OCI-LY7 (cell line): Measurements from ENCODE around the gene CPNE5. TPM values are rescaled to one million over a fixed set of nuclear protein-coding genes. Genes with fewer than 3 reads are reported as not detected.

Source experiments
- BruUV-seq: library from RNA; stranded (reverse); fragments of 400-500 nt; replicated peaks from 2 replicates; lab custom pipeline; 2021; lab: Mats Ljungman, UMichigan
- CTCF ChIA-PET: fragments of 300-600 bp; sonication (Branson Sonifier 250); formaldehyde crosslinking; loops from one replicate; lab custom pipeline; 2022; ENCODE audit warnings: antibody characterized with exemption; ENCODE audit not compliant: unreplicated experiment; lab: Charles Lee
- POLR2A ChIA-PET: fragments of 300-600 bp; sonication (Branson Sonifier 250); formaldehyde crosslinking; loops from one replicate; lab custom pipeline; 2022; ENCODE audit warnings: antibody characterized with exemption; lab: Charles Lee
- DNase-seq: peaks from one replicate; pipeline ENCODE4 v3.0.0-alpha.2; 2015; ENCODE audit warnings: low spot score
- H2AFZ ChIP-seq: fragments of 200-600 bp; sonication (generic), shearing (Covaris generic); 2 replicates; pipeline ENCODE4 v1.6.1; 2014; ENCODE audit warnings: mild to moderate bottlenecking, antibody characterized with exemption, low read length, moderate library complexity
- H3K27ac ChIP-seq: fragments of 200-600 bp; sonication (generic); 2 replicates; pipeline ENCODE4 v1.5.1; 2014; ENCODE audit warnings: mixed run types, low read depth, mild to moderate bottlenecking, moderate library complexity, low read length, inconsistent platforms; ENCODE audit not compliant: poor library complexity, severe bottlenecking
- H3K36me3 ChIP-seq: fragments of 200-600 bp; sonication (generic); 2 replicates; pipeline ENCODE4 v1.6.1; 2014; ENCODE audit warnings: mild to moderate bottlenecking, antibody characterized with exemption, low read length, moderate library complexity, mixed read lengths; ENCODE audit not compliant: insufficient read depth
- H3K4me1 ChIP-seq: fragments of 200-600 bp; sonication (generic); 2 replicates; pipeline ENCODE4 v1.5.1; 2014; ENCODE audit warnings: mild to moderate bottlenecking, low read length; ENCODE audit not compliant: insufficient read depth, poor library complexity, severe bottlenecking
- H3K4me2 ChIP-seq: fragments of 200-600 bp; sonication (generic); 2 replicates; pipeline ENCODE4 v1.6.1; 2014; ENCODE audit warnings: mild to moderate bottlenecking, low read length
- H3K4me3 ChIP-seq: fragments of 200-600 bp; sonication (generic); 2 replicates; pipeline ENCODE4 v1.5.1; 2014; ENCODE audit warnings: mild to moderate bottlenecking, low read depth, low read length; ENCODE audit not compliant: poor library complexity, severe bottlenecking
- H3K79me2 ChIP-seq: fragments of 200-600 bp; sonication (generic); 2 replicates; pipeline ENCODE4 v1.6.1; 2016; ENCODE audit warnings: low read depth, mild to moderate bottlenecking, low read length, moderate library complexity, mixed read lengths; ENCODE audit not compliant: insufficient read depth
- H3K9me2 ChIP-seq: fragments of 200-600 bp; sonication (generic); 2 replicates; pipeline ENCODE4 v1.6.1; 2016; ENCODE audit warnings: mild to moderate bottlenecking, low read length, mixed read lengths; ENCODE audit not compliant: insufficient read depth
- H3K9me3 ChIP-seq: fragments of 200-600 bp; sonication (generic); 2 replicates; pipeline ENCODE4 v1.6.1; 2014; ENCODE audit warnings: mild to moderate bottlenecking, mixed run types, low read length, mixed read lengths
- H4K20me1 ChIP-seq: fragments of 200-600 bp; sonication (generic); 2 replicates; pipeline ENCODE4 v1.6.1; 2014; ENCODE audit warnings: mild to moderate bottlenecking, antibody characterized with exemption, low read length, moderate library complexity, mixed read lengths; ENCODE audit not compliant: insufficient read depth
- CTCF ChIP-seq: fragments of 200-600 bp; sonication (generic); conservative IDR thresholded peaks from 2 replicates; pipeline ENCODE4 v1.5.1; 2014; ENCODE audit warnings: mild to moderate bottlenecking, antibody characterized with exemption, low read length, moderate library complexity, mixed read lengths
- EZH2phosphoT487 ChIP-seq: fragments of 200-600 bp; sonication (generic); IDR thresholded peaks from 2 replicates; pipeline ENCODE4 v1.6.1; 2018; ENCODE audit warnings: low read depth, borderline replicate concordance, mild to moderate bottlenecking, mixed run types, antibody characterized with exemption, low read length, moderate library complexity, mixed read lengths
- intact Hi-C: fragments of 100-400 bp; cut with micrococcal nuclease; formaldehyde crosslinking; loops from one replicate; pipeline ENCODE4 v1.10.0; 2022; ENCODE audit not compliant: unreplicated experiment
- total RNA-seq, 2 experiments: library from RNA; depleted of rRNA in 1 of 2; stranded (reverse); fragments of >200 nt in 1 of 2; shearing (Covaris generic) in 1 of 2; gene quantifications; 2 replicates each; pipeline ENCODE4 v1.2.3, GENCODE V29; 2014 to 2022

The CPNE5 gene
- total RNA-seq, 2 experiments from 2014 or later: 37.7 to 89.8 TPM

GRCh38 chr6:36874443-36875249, 35.4 kb upstream of the CPNE5 start, which contains the start of gene PPIL1:
PPIL1 (minus strand) TSS chr6:36874803; CDS start chr6:36874772, 31 bp downstream.
- no TSS peak for BruUV-seq
- DNase-seq: peak; percentile 94
- Histone ChIP-seq H3K9me3 (no peaks in the 10 kb centered on the region), H3K27ac (peak within 1 kb of the TSS; percentile 68), H3K4me3 (peak within 1 kb of the TSS; percentile 88), H3K79me2 (peaks cover 35% of the 10 kb centered on the region), H3K36me3 (peaks cover 31% of the 10 kb centered on the region), H4K20me1 (no peaks in the 10 kb centered on the region; the same call in 1 of the 2 replicates), H3K9me2 (no peaks in the 10 kb centered on the region), H3K4me1 (peaks cover 24% of the 10 kb centered on the region), H2AFZ (peak within 1 kb of the TSS; percentile 96), H3K4me2 (peak within 1 kb of the TSS; percentile 80)
- TF ChIP-seq CTCF (0 out of 2 replicates have a peak, but pooled peaks have one; percentile 15), EZH2phosphoT487 (no peak)
- ChIA-PET CTCF (interaction anchor here (1.6 to 3.4 kb wide), 2 partner anchors 11 to 21 kb away, joined by 4 to 20 read pairs; partner anchors contain the start of gene C6orf89), POLR2A (interaction anchor here (0.6 to 4.8 kb wide), 14 partner anchors 7 to 370 kb away, joined by 3 to 50 read pairs (median 4); partner anchors contain the start of genes C6orf89 and FGD2)
- intact Hi-C loops: loop anchor here (1.0 kb wide), 1 partner anchor 132 kb away; no protein-coding TSS in a partner anchor

GRCh38 chr6:36873612-36874442, 34.6 kb upstream of the CPNE5 start:
- H2AFZ ChIP-seq: peak overlapping the region; percentile 96; the same call in 1 of the 2 replicates
- peaks cover 41% of the 10 kb centered on the region for H3K79me2 ChIP-seq
- intact Hi-C loops: loop anchor here (1.0 kb wide), 1 partner anchor 132 kb away; no protein-coding TSS in a partner anchor
- H3K4me3 ChIP-seq: peak overlapping the region; percentile 88
- peaks cover 38% of the 10 kb centered on the region for H3K36me3 ChIP-seq
- ChIA-PET POLR2A (interaction anchor here (0.5 to 4.8 kb wide), 16 partner anchors 8 to 915 kb away, joined by 3 to 50 read pairs (median 4); partner anchors contain the start of genes C6orf89 and FGD2), CTCF (interaction anchor here (1.5 to 3.4 kb wide), 3 partner anchors 11 to 144 kb away, joined by 4 to 20 read pairs (median 5); partner anchors contain the start of gene C6orf89)
- no peaks in the 10 kb centered on the region for H3K9me3 ChIP-seq
- peak overlapping the region; percentile 68 for H3K27ac ChIP-seq
- peak overlapping the region; percentile 80 for H3K4me2 ChIP-seq
- peak; percentile 59 for DNase-seq
- H4K20me1 ChIP-seq: no peaks in the 10 kb centered on the region; the same call in 1 of the 2 replicates
- TSS peak; percentile 74 for BruUV-seq
- peak; percentile 46; the same call in 1 of the 2 replicates for TF ChIP-seq CTCF
- no peak for TF ChIP-seq EZH2phosphoT487
- no peaks in the 10 kb centered on the region for H3K9me2 ChIP-seq
- peaks cover 24% of the 10 kb centered on the region for H3K4me1 ChIP-seq
